Sigmoid colon (tissue), 7 donors: Measurements from ENCODE around the gene ALB. TPM values are rescaled to one million over a fixed set of nuclear protein-coding genes. Genes with fewer than 3 reads are reported as not detected.
"Not testable (repeated sequence)": the region's sequence is repeated elsewhere in the genome, so short reads cannot be mapped to it uniquely, and the experiment has no call there.

ENCODE experiments used
- DNase-seq: peaks from one replicate; pipeline ENCODE4 v3.0.0-alpha.2; 2019
- H3K27ac ChIP-seq, 4 donors: fragments of 200-600 bp; sonication (generic); one replicate each; pipeline ENCODE4 v1.5.1; 2016 to 2019; ENCODE audit warnings: mild to moderate bottlenecking in 1 of 4
- H3K27me3 ChIP-seq, 3 donors: fragments of 200-600 bp; sonication (generic); one replicate each; pipeline ENCODE4 v1.5.1; 2019; ENCODE audit warnings: mild to moderate bottlenecking in 1 of 3
- H3K36me3 ChIP-seq, 4 donors: fragments of 200-600 bp; sonication (generic); one replicate each; pipeline ENCODE4 v1.5.1; 2016 to 2019
- H3K4me1 ChIP-seq, 4 donors: fragments of 200-600 bp; sonication (generic); one replicate each; pipeline ENCODE4 v1.5.1; 2017 to 2019
- H3K4me3 ChIP-seq, 4 donors: fragments of 200-600 bp; sonication (generic); one replicate each; pipeline ENCODE4 v1.5.1; 2017 to 2019; ENCODE audit warnings: mild to moderate bottlenecking in 2 of 4, moderate library complexity in 1 of 4
- H3K9me3 ChIP-seq, 4 donors: fragments of 200-600 bp in 3 of 4; sonication (generic) in 3 of 4; one replicate each; pipeline versions ENCODE4 v1.5.1 to v1.6.1; 2013 to 2019
- EP300 ChIP-seq, 4 donors: sonication (generic); formaldehyde crosslinking; IDR thresholded peaks; one replicate each; pipeline ENCODE4 v1.6.1; 2017; ENCODE audit warnings: antibody characterized with exemption in 4 of 4
- POLR2A ChIP-seq, 2 donors: fragments of 450-650 bp; IDR thresholded peaks; one replicate each; pipeline ENCODE4 v1.6.1; 2016; ENCODE audit warnings: antibody characterized with exemption in 2 of 2, mild to moderate bottlenecking in 2 of 2, moderate library complexity in 2 of 2
- POLR2AphosphoS5 ChIP-seq, 4 donors: sonication (generic); formaldehyde crosslinking; IDR thresholded peaks; one replicate each; pipeline ENCODE4 v1.6.1; 2017; ENCODE audit warnings: antibody characterized with exemption in 4 of 4
- WGBS, 2 donors: extraction: QIAGEN DNeasy Blood & Tissue Kit; methylation state at CpG; one replicate each; pipeline ENCODE4 v1.1.7; 2013; 5-methylcytosine and 5-hydroxymethylcytosine counted together
- intact Hi-C: fragments of 100-400 bp; cut with DNase I; formaldehyde crosslinking; loops from one replicate; pipeline ENCODE4 v1.15.1; 2023
- polyA plus RNA-seq, 3 donors: library from polyadenylated mRNA; stranded (reverse); fragments of 200-250 nt; gene quantifications; one replicate each; pipeline ENCODE4 v1.2.3, GENCODE V29; 2013
- total RNA-seq, 4 donors: library from RNA; depleted of rRNA; stranded (reverse); fragments of >200 nt; gene quantifications; one replicate each; pipeline ENCODE4 v1.1.0, GENCODE V29; 2016
- TF ChIP-seq, protein P1 (sequence below), 4 experiments: fragments of 450-650 bp in 3 of 4; fragments of 200-600 bp in 1 of 4; IDR thresholded peaks; one replicate each; pipeline ENCODE4 v1.5.1; 2016 to 2019; ENCODE audit warnings: antibody characterized with exemption in 4 of 4, mild to moderate bottlenecking in 3 of 4, moderate library complexity in 2 of 4
- donor health status: healthy with polysubstance abuse.
- donor health status: Bipolar disorder and iron deficiency.
- donor health status: healthy.

Gene ALB
- total and polyA plus RNA-seq, 7 donors: 0.96 TPM; not detected in 6

GRCh38 chr4:73388887-73389286 is 15.2 kb upstream of the ALB start:
- 86 to 88% methylated on average over 1 of the region's 1 CpG for WGBS, 2 donors
- intact Hi-C loops: no loop called here
- Histone ChIP-seq H3K4me1 (no peaks in the 10 kb centered on the region), H3K36me3 (no peaks in the 10 kb centered on the region), H3K27me3 (no peaks in the 10 kb centered on the region), H3K9me3 (no peaks in the 10 kb centered on the region), H3K27ac (no peak overlapping the region), H3K4me3 (no peak overlapping the region)
- no peak for DNase-seq
- TF ChIP-seq POLR2A (IDR thresholded peaks at IDR 0.05) (no peak), EP300 (IDR thresholded peaks at IDR 0.05) (no peak), POLR2AphosphoS5 (IDR thresholded peaks at IDR 0.05) (no peak)
- TF ChIP-seq, protein P1, sequence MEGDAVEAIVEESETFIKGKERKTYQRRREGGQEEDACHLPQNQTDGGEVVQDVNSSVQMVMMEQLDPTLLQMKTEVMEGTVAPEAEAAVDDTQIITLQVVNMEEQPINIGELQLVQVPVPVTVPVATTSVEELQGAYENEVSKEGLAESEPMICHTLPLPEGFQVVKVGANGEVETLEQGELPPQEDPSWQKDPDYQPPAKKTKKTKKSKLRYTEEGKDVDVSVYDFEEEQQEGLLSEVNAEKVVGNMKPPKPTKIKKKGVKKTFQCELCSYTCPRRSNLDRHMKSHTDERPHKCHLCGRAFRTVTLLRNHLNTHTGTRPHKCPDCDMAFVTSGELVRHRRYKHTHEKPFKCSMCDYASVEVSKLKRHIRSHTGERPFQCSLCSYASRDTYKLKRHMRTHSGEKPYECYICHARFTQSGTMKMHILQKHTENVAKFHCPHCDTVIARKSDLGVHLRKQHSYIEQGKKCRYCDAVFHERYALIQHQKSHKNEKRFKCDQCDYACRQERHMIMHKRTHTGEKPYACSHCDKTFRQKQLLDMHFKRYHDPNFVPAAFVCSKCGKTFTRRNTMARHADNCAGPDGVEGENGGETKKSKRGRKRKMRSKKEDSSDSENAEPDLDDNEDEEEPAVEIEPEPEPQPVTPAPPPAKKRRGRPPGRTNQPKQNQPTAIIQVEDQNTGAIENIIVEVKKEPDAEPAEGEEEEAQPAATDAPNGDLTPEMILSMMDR (IDR thresholded peaks at IDR 0.05): no peak

DNA sequence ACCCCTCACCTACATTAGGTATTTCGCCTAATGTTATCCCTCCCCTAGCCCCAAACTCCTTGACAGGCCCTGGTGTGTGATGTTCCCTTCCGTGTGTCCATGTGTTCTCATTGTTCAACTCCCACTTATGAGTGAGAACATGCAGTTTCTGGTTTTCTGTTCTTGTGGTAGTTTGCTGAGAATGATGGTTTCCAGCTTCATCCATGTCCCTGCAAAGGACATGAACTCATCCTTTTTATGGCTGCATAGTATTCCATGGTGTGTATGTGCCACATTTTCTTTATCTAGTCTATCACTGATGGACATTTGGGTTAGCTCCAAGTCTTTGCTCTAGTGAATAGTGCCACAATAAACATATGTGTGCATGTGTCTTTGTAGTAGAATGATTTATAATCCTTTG is 14.4 kb upstream of the ALB start:
- 95 to 96% methylated on average over 2 of the region's 2 CpGs for WGBS, 2 donors
- H3K4me1 ChIP-seq, intact Hi-C loops, DNase-seq, H3K27ac ChIP-seq, H3K27me3 ChIP-seq, H3K9me3 ChIP-seq, H3K4me3 ChIP-seq, H3K36me3 ChIP-seq: not testable (repeated sequence)

DNA sequence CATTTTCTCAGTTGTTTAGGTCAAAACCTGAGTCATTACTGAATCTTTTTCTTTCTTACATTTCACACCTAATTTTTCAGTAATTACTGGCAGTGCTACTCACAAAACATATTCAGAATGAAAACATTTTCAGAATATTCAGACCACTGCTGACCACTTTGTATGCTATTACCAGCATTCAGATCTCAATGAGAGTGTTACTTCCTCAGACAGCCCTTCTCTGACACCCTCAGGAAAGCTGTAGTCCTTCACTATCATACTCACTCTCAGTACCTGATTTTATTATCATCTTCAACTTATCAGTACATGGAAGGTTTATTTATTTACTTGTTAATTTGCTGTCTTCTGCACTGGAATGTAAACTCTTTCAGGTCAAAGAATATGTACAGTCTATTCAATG is 12.3 kb upstream of the ALB start:
- Histone ChIP-seq H3K4me1 (no peaks in the 10 kb centered on the region), H3K4me3 (no peak overlapping the region), H3K36me3 (no peaks in the 10 kb centered on the region), H3K9me3 (no peaks in the 10 kb centered on the region), H3K27ac (no peak overlapping the region), H3K27me3 (no peaks in the 10 kb centered on the region)
- DNase-seq: no peak
- intact Hi-C loops: no loop called here
- TF ChIP-seq, protein P1 (IDR thresholded peaks at IDR 0.05): no peak
- TF ChIP-seq EP300 (IDR thresholded peaks at IDR 0.05) (no peak), POLR2A (IDR thresholded peaks at IDR 0.05) (no peak), POLR2AphosphoS5 (IDR thresholded peaks at IDR 0.05) (no peak)

- no peak for DNase-seq
- no peaks in the 10 kb centered on the region for H3K36me3 ChIP-seq
- no peak overlapping the region for H3K4me3 ChIP-seq
- TF ChIP-seq POLR2A (IDR thresholded peaks at IDR 0.05) (no peak), POLR2AphosphoS5 (IDR thresholded peaks at IDR 0.05) (no peak), EP300 (IDR thresholded peaks at IDR 0.05) (no peak)
- TF ChIP-seq, protein P1 (IDR thresholded peaks at IDR 0.05): no peak
- H3K4me1 ChIP-seq: no peaks in the 10 kb centered on the region
- no peak overlapping the region for H3K27ac ChIP-seq
- intact Hi-C loops: no loop called here
- H3K27me3 ChIP-seq: no peaks in the 10 kb centered on the region
- H3K9me3 ChIP-seq: no peaks in the 10 kb centered on the region
- 93 to 94% methylated on average over 2 of the region's 2 CpGs for WGBS, 2 donors
Measured at GRCh38 chr4:73392936-73393335, 11.2 kb upstream of the ALB start.

DNA sequence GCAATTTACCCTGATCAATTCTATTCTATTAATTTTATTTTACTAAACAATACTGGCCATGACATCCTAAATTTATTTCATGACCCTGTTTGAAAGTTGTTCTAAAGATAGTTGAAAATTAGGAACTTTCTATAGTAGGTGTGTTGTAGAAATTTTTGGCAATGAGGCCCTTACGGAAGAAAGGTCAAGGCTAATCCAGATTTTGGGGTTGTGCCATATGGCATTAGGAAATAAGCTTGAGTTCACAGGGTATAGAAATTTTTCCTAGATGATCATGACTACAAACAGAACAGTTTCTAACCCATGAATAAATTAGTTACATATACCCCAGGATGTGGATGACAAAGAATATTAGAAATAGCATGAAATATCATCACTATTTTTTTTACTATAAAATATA is 7.8 kb upstream of the ALB start:
- Histone ChIP-seq H3K4me3 (no peak overlapping the region), H3K36me3 (no peaks in the 10 kb centered on the region), H3K4me1 (no peaks in the 10 kb centered on the region), H3K9me3 (no peaks in the 10 kb centered on the region), H3K27me3 (no peaks in the 10 kb centered on the region), H3K27ac (no peak overlapping the region)
- TF ChIP-seq EP300 (IDR thresholded peaks at IDR 0.05) (no peak), POLR2A (IDR thresholded peaks at IDR 0.05) (no peak), POLR2AphosphoS5 (IDR thresholded peaks at IDR 0.05) (no peak)
- TF ChIP-seq, protein P1 (IDR thresholded peaks at IDR 0.05): no peak
- intact Hi-C loops: no loop called here
- WGBS, 2 donors: 93 to 95% methylated on average over 1 of the region's 1 CpG
- no peak for DNase-seq
